ENCODE results near the gene AP2A2. TPM values are rescaled to one million over a fixed set of nuclear protein-coding genes. Genes with fewer than 3 reads are reported as not detected.
A peak's percentile ranks its signal among the peaks of the same experiment; 100 is the strongest.

The AP2A2 gene
- total and polyA plus RNA-seq, 8 donors, result 40.0 to 60.2 (median 50.6) TPM

DNA sequence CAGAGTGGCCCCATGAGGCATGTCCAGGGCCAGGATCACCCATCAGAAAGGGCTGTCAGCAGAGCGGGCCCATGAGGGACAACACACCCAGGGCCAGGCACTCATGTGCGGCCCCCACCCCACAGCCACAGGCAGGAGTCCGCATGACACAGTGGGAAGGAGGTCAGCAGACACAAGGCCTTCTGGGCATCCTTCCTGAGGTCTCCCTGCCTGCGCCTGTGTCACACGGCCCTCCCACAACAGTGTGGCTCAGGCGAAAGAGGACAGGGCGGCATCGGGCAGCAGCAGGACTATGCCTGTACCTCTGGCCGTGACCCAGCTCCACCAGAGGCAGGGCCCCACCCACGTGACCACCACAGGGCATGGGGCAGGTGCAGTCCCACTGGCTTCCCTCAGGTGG lies 42.1 kb upstream of the AP2A2 start:
- intact Hi-C loops (cut with DNase I), result no loop called here
- Histone ChIP-seq H3K27ac (no peak overlapping the region), H3K9me3 (no peaks in the 10 kb centered on the region), H3K4me1 (no peaks in the 10 kb centered on the region), H3K36me3 (no peaks in the 10 kb centered on the region), H3K27me3 (no peaks in the 10 kb centered on the region), H3K4me3 (no peak overlapping the region)
- no peak for DNase-seq
- TF ChIP-seq, protein P1, sequence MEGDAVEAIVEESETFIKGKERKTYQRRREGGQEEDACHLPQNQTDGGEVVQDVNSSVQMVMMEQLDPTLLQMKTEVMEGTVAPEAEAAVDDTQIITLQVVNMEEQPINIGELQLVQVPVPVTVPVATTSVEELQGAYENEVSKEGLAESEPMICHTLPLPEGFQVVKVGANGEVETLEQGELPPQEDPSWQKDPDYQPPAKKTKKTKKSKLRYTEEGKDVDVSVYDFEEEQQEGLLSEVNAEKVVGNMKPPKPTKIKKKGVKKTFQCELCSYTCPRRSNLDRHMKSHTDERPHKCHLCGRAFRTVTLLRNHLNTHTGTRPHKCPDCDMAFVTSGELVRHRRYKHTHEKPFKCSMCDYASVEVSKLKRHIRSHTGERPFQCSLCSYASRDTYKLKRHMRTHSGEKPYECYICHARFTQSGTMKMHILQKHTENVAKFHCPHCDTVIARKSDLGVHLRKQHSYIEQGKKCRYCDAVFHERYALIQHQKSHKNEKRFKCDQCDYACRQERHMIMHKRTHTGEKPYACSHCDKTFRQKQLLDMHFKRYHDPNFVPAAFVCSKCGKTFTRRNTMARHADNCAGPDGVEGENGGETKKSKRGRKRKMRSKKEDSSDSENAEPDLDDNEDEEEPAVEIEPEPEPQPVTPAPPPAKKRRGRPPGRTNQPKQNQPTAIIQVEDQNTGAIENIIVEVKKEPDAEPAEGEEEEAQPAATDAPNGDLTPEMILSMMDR (IDR thresholded peaks at IDR 0.05), result no peak
- WGBS, 2 donors, result 89 to 95% methylated on average over 10 of the region's 10 CpGs
- FAIRE-seq, result no peak
- ATAC-seq, result no peak

DNA sequence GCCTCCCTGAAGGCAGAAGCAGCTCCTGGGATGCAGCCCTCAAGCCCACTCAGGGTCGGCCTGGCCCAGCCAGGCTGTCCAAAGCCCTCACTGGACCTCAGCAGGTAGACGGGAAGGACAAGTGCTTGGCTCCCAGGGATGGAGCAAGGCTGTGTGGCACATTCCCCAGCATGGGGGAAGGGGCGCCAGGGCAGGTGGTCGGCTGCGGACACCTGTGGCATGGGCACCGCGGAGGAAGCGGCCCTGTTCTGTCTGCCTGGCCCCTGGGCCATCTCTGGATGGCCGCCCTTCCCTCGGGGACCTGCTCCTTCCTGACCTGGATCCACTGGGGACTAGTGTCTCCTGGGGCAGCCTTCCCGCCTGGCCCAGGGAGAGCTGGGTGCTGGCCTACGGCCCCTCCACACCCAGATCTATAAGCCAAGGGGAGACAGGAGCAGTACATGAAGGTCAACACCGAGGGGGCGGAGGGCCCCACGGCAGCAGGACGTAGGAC lies 41.0 kb upstream of the AP2A2 start:
- Histone ChIP-seq H3K4me3 (no peak overlapping the region), H3K36me3 (no peaks in the 10 kb centered on the region), H3K4me1 (no peaks in the 10 kb centered on the region), H3K9me3 (no peaks in the 10 kb centered on the region), H3K27me3 (no peaks in the 10 kb centered on the region), H3K27ac (no peak overlapping the region)
- FAIRE-seq, result no peak
- no peak for DNase-seq
- WGBS, 2 donors, result 86 to 88% methylated on average over 16 of the region's 16 CpGs
- ATAC-seq, result no peak
- intact Hi-C loops (cut with DNase I), result no loop called here
- TF ChIP-seq, protein P1 (IDR thresholded peaks at IDR 0.05), result no peak

DNA sequence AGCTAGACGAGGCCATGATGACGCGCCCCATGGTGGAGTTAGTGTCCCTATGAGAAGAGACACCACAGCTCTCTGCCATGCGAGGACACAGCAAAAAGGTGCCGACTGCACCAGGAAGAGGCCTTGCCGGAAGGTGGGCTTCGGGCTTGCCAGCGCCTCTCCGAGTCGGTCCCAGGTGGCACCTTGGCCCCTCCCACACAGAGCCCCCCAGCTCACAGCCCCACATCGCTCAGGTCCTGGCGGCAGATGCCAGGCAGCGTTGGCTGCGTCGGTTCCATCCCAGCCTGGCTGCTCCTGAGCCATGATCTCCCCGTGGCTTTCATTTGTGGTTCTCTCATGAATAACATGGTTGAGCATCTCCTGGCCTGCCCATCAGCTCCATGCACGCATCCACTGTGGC lies 39.1 kb upstream of the AP2A2 start:
- FAIRE-seq, result no peak
- 97 to 99% methylated on average over 16 to 17 of the region's 17 CpGs for WGBS, 2 donors
- no peak for DNase-seq
- TF ChIP-seq, protein P1 (IDR thresholded peaks at IDR 0.05), result no peak
- Histone ChIP-seq H3K27me3 (no peaks in the 10 kb centered on the region), H3K4me1 (no peaks in the 10 kb centered on the region), H3K4me3 (no peak overlapping the region), H3K36me3 (no peaks in the 10 kb centered on the region), H3K27ac (no peak overlapping the region), H3K9me3 (no peaks in the 10 kb centered on the region)
- intact Hi-C loops (cut with DNase I), result no loop called here
- ATAC-seq, result no peak

DNA sequence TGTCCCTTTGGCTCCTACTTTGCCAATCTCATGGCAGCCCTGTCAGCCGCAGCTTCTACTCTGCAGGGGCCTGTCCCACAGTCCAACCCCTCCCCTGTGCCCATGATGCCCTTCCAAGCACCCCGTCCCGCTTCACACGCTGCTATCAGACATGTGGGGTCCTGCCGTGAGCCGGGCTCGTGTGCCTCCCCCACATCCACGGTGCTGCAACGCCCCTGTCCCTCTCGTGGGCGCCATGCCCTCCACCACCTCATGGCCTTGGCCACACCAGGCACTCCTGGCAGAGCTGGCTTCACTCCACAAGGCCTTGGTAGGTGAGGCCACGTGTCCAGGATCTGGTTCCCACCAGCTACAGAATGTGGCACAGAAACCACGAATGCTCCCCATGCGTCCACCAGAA lies 38.1 kb upstream of the AP2A2 start:
- FAIRE-seq (no peak), ATAC-seq (peak in 1 of 4 donors; percentile 8), DNase-seq (no peak)
- intact Hi-C loops (cut with DNase I), result no loop called here
- H3K9me3 ChIP-seq, result no peaks in the 10 kb centered on the region
- H3K27me3 ChIP-seq, result no peaks in the 10 kb centered on the region
- TF ChIP-seq, protein P1 (IDR thresholded peaks at IDR 0.05), result no peak
- no peaks in the 10 kb centered on the region for H3K4me1 ChIP-seq
- no peaks in the 10 kb centered on the region for H3K36me3 ChIP-seq
- WGBS, 2 donors, result 76 to 84% methylated on average over 14 of the region's 14 CpGs
- H3K4me3 ChIP-seq, result no peak overlapping the region
- no peak overlapping the region for H3K27ac ChIP-seq

DNA sequence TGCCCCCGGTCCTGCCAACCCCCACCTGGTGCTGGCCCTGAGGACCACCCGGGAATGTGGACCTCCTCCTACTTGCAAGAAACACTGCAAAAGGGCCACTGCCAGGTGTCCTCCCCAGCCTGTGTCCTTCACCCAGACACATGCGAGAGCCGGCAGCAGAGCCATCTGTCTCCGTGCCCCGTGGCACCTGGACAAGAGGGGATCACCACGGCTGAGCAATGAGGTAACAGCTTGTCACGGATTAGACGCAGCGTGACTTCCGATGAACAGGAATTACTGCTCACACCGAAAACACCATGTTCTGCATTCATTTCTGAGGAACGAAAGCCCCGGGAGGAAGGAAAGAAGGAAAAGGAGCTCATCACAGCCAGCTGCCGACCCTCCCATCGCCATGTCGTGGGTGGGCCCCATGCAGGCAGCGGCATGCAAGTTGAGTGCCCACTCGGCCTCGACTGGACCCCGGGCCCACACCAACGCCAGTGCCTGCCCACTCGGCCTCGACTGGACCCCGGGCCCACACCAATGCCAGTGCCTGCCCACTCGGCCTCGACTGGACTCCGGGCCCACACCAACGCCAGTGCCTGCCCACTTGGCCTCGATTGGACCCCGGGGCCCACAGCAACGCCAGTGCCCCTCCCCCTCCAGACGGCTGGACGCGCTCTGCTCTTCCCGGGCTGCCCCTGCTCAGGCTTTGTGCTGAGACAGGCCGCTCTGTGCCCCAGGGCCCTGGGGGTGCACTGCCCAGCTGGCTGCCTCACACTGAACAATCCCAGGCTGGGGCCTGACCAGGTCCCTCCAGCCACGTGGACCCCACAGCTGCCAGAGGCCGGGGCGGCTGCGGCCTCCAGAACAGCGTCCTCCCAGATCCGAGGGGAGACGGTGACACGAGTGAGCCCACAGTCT lies 37.1 kb upstream of the AP2A2 start:
- DNase-seq, result no peak
- FAIRE-seq, result no peak
- ATAC-seq, result peak in 2 of 4 donors; percentile 27 to 34
- no peaks in the 10 kb centered on the region for H3K36me3 ChIP-seq
- WGBS, 2 donors, result 89 to 91% methylated on average over 45 of the region's 45 CpGs
- H3K27ac ChIP-seq, result no peak overlapping the region
- H3K4me1 ChIP-seq, result no peaks in the 10 kb centered on the region
- H3K4me3 ChIP-seq, result no peak overlapping the region
- TF ChIP-seq, protein P1 (IDR thresholded peaks at IDR 0.05), result no peak
- H3K27me3 ChIP-seq, result no peaks in the 10 kb centered on the region
- intact Hi-C loops (cut with DNase I), result no loop called here
- H3K9me3 ChIP-seq, result no peaks in the 10 kb centered on the region

Data from pancreas (tissue), 10 donors.